Stimulated activated CD4-positive, alpha-beta T cell treated with anti-CD3 and anti-CD28 coated beads, Interleukin-4, amount 100 ng/mL, for 48 hours (primary cell): ENCODE data around the gene NCLN.
"Not testable (repeated sequence)": the region's sequence is repeated elsewhere in the genome, so short reads cannot be mapped to it uniquely, and the experiment has no call there.

Experiments used
- DNase-seq, 2 donors: peaks; one replicate each; pipeline ENCODE4 v3.0.0-alpha.2; 2020; ENCODE audit warnings: low read depth in 2 of 2

NCLN gene

GRCh38 chr19:3198901-3199700 lies 13.4 kb downstream of the NCLN start:
- DNase-seq, result no peak

- no peak for DNase-seq
These were observed 15.5 kb downstream of the NCLN start for GRCh38 chr19:3201072-3201700.

- no peak for DNase-seq
These were observed 16.2 kb downstream of the NCLN start for GRCh38 chr19:3201911-3202310.

GRCh38 chr19:3202346-3202745 lies 16.6 kb downstream of the NCLN start:
- DNase-seq, result no peak

- not testable (repeated sequence) for DNase-seq
These were observed 17.2 kb downstream of the NCLN start for GRCh38 chr19:3202895-3203294.

GRCh38 chr19:3203805-3204645 lies 18.3 kb downstream of the NCLN start:
- DNase-seq, result no peak

- DNase-seq, result no peak
These were observed 19.0 kb downstream of the NCLN start for GRCh38 chr19:3204646-3205275.

- DNase-seq, result no peak
These were observed 20.7 kb downstream of the NCLN start for GRCh38 chr19:3206216-3206953.

- DNase-seq, result no peak
These were observed 21.9 kb downstream of the NCLN start for GRCh38 chr19:3207461-3208242.

- no peak for DNase-seq
These were observed 22.8 kb downstream of the NCLN start for GRCh38 chr19:3208317-3209207.

GRCh38 chr19:3210347-3211017 lies 24.8 kb downstream of the NCLN start:
- peak; percentile 69 for DNase-seq

- no peak for DNase-seq
These were observed 25.5 kb downstream of the NCLN start for GRCh38 chr19:3211191-3211590.

GRCh38 chr19:3213159-3213558 lies 27.4 kb downstream of the NCLN start:
- no peak for DNase-seq

GRCh38 chr19:3216874-3217273 lies 31.1 kb downstream of the NCLN start:
- no peak for DNase-seq

GRCh38 chr19:3220576-3220975 lies 34.8 kb downstream of the NCLN start:
- no peak for DNase-seq

GRCh38 chr19:3221576-3221975 lies 35.8 kb downstream of the NCLN start:
- DNase-seq, result not testable (repeated sequence)

GRCh38 chr19:3222709-3223108 lies 37.0 kb downstream of the NCLN start:
- no peak for DNase-seq

GRCh38 chr19:3224346-3225168 lies 38.8 kb downstream of the NCLN start, which contains the start of gene CELF5:
CELF5 (plus strand) TSS chr19:3224661; CDS start chr19:3224740, 79 bp downstream.
- DNase-seq, result peak; percentile 32 to 39
